Anterior cingulate cortex (tissue), 58 donors: ENCODE results near the gene TUBGCP2.

Source experiments
- DNase-seq, 58 donors: peaks; one replicate each; lab custom pipeline; 2025; lab: John Stamatoyannopoulos, UW

Gene TUBGCP2

GRCh38 chr10:133307776-133308420 lies 774 bp downstream of the TUBGCP2 start:
- peak in 16 of 58 donors; percentile 7 to 67 (median 40) for DNase-seq

GRCh38 chr10:133306941-133307379 lies 1.7 kb downstream of the TUBGCP2 start:
- no peak for DNase-seq

DNA sequence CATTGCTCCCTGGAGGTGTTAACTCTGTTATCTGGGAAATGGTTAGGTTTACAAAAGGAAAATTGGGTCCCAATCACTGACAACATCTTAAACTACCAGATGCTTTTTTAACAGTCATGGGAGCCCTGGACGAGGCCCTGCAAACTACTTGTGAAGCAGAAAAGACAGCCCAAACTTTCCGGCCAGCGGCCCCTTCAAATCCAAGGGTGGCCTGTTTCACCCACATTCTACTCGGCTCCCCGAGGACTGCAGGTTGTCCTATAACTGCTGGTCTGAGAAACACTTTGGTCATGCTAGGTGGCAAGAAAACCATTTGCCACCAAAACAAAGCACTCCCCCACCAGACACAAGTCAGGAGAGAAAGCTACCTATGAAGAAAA lies 2.6 kb downstream of the TUBGCP2 start:
- DNase-seq = no peak

DNA sequence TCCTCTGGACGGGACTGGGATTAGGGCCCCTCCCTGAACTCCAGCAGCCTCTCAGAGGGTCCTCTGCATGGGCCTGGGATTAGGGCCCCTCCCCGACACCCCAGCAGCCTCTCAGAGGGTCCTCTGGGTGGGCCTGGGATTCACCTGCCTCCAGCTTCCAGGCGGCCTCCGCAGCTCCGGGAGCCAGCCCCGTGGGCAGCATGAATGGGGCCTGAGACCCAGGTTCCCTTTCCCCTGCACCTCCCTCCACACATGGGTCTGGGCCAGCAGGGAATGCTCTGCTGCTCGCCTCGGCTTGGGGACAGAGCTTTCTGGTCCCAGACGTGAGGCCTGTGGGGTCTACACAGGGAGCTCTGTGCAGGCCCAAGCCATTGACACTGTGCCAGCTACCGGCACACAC lies 5.5 kb downstream of the TUBGCP2 start:
- no peak for DNase-seq

GRCh38 chr10:133302230-133302629 lies 6.4 kb downstream of the TUBGCP2 start:
- no peak for DNase-seq

- DNase-seq = no peak
Measured at GRCh38 chr10:133299738-133300137, 8.9 kb downstream of the TUBGCP2 start.

- DNase-seq = no peak
Measured at GRCh38 chr10:133299224-133299623, 9.4 kb downstream of the TUBGCP2 start.

DNA sequence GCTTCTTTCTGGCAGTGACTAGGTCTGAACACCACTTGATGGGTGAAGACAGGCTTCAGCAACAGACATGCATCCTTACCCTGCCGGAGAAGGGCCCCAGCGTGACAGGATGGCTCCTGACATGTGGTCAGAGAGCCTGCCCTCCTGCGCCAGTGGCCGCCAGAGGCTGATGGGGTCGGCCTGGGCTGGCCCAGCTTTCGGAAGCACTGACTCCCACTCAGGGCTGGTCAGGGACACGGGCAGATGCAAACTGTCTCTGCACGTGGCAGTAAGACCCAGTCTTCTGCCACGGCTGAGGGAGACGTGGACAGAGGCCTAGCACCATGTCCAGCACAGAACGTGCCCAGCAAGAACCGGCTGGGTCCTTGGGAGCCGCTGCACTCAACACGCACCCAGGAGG lies 10.2 kb downstream of the TUBGCP2 start:
- DNase-seq = no peak

GRCh38 chr10:133297504-133297903 lies 11.2 kb downstream of the TUBGCP2 start:
- no peak for DNase-seq

DNA sequence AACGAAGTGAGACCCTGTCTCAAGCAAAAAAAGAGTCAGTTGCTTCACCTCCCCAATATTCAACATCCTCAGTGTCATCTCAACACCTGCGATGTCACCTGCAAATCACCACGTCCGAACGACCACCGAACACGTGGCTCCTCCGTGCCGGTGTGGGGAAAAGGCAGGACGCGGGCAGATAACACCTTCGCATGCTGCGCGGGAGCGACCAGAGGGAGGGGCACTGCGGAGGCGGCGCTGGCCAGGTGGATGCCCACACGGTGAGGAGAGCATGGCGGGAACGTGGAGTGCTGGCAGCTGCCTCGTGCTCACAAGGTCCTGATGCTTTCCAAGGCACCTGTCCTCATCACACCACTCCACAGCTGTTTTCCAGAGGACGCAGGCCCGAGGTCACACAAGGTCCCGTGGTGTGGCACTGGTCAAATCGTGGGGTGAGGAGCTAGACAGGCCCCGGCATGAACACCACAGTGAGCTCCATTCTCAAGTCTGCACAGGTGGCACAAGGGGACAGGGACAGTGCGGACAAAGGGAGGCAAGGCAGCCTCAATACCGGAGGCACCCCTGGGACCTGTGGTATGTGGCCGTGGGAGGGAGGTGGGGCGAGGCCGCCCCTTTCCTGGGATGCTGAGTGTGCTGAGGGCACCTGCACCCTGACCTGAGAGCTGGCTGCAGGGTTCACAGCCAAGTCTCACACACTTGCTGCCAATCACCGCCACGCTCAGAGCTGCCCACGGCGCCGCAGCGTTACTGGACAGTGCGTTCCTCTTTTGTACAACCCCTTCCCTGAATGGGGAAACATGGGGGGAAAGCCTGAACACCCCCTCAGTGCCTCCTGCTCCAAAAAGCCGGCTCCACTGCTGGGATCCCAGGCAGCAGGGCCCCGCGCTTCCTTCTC lies 13.0 kb downstream of the TUBGCP2 start:
- DNase-seq = no peak

- no peak for DNase-seq
Measured at GRCh38 chr10:133294189-133294588, 14.5 kb downstream of the TUBGCP2 start.

DNA sequence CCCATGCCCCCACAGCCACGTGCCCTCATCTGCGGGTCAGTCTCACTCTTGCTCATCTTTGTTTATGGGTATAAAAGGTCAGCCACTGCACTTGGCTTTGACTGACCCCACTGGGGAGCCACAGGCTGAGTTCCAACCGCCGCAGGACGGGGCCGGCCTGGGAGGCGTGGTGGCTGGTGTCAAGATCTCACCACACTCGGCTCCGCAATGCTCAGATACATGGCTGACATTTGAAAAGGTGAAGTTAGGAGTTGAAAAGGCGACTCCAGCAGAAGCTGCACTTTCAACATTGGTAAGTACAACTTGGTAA lies 14.9 kb downstream of the TUBGCP2 start:
- DNase-seq = no peak

GRCh38 chr10:133292919-133293809 lies 15.5 kb downstream of the TUBGCP2 start:
- DNase-seq = no peak

- DNase-seq = no peak
Measured at GRCh38 chr10:133289761-133290160, 18.9 kb downstream of the TUBGCP2 start.

GRCh38 chr10:133287832-133288500 lies 20.7 kb downstream of the TUBGCP2 start:
- DNase-seq = no peak

DNA sequence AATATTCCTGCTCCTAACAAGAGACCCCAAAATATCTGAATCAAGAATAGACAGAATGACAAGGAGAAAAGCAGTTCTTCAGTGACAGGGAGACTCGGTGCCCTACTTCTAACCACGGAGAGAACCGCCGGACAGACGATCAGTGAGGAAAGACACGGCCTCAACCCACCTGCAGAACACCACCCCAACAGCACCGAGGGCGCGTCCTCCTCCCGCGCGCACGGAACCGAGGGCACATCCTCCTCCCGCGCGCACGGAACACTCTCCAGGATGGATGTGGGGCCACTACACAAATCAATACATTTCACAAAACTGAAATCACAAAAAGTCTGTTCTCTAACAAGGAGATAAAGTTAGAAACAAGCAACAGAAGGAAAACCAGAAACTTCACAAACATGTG lies 22.3 kb downstream of the TUBGCP2 start:
- DNase-seq = no peak

DNA sequence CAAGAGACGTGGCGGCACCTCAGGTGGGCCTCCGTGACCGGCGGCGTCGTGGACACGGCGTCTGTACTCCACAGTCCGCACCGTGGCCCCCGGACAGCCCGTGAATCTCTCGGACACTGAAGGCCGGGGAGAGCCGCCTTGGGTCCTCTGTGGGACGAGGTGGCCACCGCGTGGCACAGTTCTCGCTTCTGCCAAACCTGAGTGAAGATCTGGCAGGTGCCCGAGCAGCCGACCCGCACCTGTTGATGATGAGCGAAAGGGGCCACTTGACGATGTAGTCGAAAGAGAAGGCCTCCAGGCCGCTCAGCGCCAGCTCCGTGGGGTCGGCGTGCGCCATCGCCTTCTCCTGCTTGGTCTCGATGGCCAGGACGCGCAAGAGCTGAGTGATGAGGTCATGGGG lies 23.5 kb downstream of the TUBGCP2 start:
- no peak for DNase-seq

DNA sequence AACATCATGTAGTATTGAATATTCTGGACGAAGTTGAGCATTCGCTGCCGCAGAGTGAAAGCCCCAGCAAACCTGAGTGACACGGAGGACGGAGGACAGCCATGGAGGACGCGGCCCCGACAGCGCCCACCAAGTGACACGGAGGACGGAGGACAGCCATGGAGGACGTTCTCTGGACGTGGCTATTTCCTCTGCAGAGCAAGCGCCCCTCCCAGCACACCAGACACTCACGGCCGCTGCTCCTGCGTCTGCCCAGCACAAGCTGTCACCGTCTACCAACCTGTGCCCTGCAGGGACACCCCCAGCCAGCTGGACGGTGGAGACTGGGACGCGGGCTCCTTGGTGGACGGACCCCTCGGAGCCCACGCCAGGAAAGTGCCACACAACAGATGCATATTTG lies 24.7 kb downstream of the TUBGCP2 start:
- no peak for DNase-seq

DNA sequence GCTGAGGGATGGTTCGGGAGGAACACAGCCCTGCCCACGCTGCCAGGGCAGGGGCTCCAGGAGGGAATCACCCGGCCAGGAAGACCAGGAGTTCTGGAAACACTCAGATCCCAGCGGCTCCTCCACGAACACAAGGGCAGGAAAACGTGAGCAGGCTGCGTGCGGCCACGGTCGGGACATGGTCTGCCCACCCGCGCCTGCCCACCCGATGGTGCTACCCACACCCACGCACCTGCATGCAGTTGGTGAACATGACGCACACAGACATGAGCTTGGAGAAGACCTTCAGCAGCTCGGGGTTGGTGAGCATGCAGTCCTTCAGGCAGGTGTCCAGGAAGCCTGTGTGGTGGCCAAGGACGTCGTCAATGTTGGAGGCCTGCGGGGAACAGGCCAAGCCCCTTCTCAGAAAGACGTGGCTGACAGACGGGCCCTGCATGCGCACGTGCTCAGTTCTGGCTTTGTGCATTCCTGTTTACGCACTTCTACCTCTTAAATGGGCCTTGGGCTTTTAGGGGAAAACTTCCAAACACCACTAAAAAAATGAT lies 25.8 kb downstream of the TUBGCP2 start:
- DNase-seq = no peak
